GM23338 (cell line): ENCODE results near the gene PLSCR4. TPM values are rescaled to one million over a fixed set of nuclear protein-coding genes. Genes with fewer than 3 reads are reported as not detected.

ENCODE experiments used
- ATAC-seq: fragments of 200-7000 bp; cut with Tn5 transposase; 3 replicates; pipeline ENCODE4 v1.9.1; 2020
- DNase-seq: peaks from one replicate; pipeline ENCODE4 v3.0.0-alpha.2; 2015; ENCODE audit warnings: low spot score
- H2AFZ ChIP-seq: fragments of 200-600 bp; sonication (generic); 2 replicates; pipeline ENCODE4 v1.8.0; 2016; ENCODE audit warnings: antibody characterized with exemption, mild to moderate bottlenecking, moderate library complexity
- H3F3A ChIP-seq: fragments of 200-600 bp; sonication (generic); replicated peaks from 2 replicates; pipeline ENCODE4 v1.8.0; 2017; ENCODE audit warnings: antibody characterized with exemption, mixed run types, low read depth
- H3K27ac ChIP-seq: fragments of 200-600 bp; sonication (generic); 2 replicates; pipeline ENCODE4 v1.6.1; 2016; ENCODE audit warnings: low read depth
- H3K27me3 ChIP-seq: fragments of 200-600 bp; sonication (generic); 2 replicates; pipeline ENCODE4 v1.8.0; 2016; ENCODE audit warnings: mild to moderate bottlenecking, mixed run types, moderate library complexity; ENCODE audit not compliant: insufficient read depth
- H3K36me3 ChIP-seq: fragments of 200-600 bp; sonication (generic); 2 replicates; pipeline ENCODE4 v1.8.0; 2016; ENCODE audit warnings: mild to moderate bottlenecking; ENCODE audit not compliant: insufficient read depth
- H3K4me1 ChIP-seq: fragments of 200-600 bp; sonication (generic); 2 replicates; pipeline ENCODE4 v1.8.0; 2016; ENCODE audit warnings: mild to moderate bottlenecking, moderate library complexity; ENCODE audit not compliant: insufficient read depth
- H3K4me2 ChIP-seq: fragments of 200-600 bp; sonication (generic); 2 replicates; pipeline ENCODE4 v1.7.1; 2017; ENCODE audit warnings: mixed run types
- H3K4me3 ChIP-seq: fragments of 200-600 bp; sonication (generic); 2 replicates; pipeline ENCODE4 v1.6.1; 2016; ENCODE audit warnings: mixed run types
- H3K79me2 ChIP-seq: fragments of 200-600 bp; sonication (generic); replicated peaks from 2 replicates; pipeline ENCODE4 v1.8.0; 2017; ENCODE audit warnings: mild to moderate bottlenecking; ENCODE audit not compliant: insufficient read depth
- H3K9me2 ChIP-seq: fragments of 200-600 bp; sonication (generic); 2 replicates; pipeline ENCODE4 v1.8.0; 2017; ENCODE audit not compliant: insufficient read depth
- H4K20me1 ChIP-seq: fragments of 200-600 bp; sonication (generic); replicated peaks from 2 replicates; pipeline ENCODE4 v1.8.0; 2017; ENCODE audit warnings: mild to moderate bottlenecking; ENCODE audit not compliant: insufficient read depth
- H3K27ac Mint-ChIP-seq: 2 replicates; pipeline ENCODE4 v1.8.0; 2020; ENCODE audit warnings: inconsistent platforms, mild to moderate bottlenecking, moderate library complexity, mixed read lengths
- H3K27me3 Mint-ChIP-seq: 3 replicates; pipeline ENCODE4 v1.8.0; 2022; ENCODE audit warnings: low read depth, mild to moderate bottlenecking, moderate library complexity, mixed read lengths, inconsistent platforms; ENCODE audit not compliant: insufficient read depth, poor library complexity
- H3K36me3 Mint-ChIP-seq: 3 replicates; pipeline ENCODE4 v1.8.0; 2021; ENCODE audit warnings: low read depth, mild to moderate bottlenecking, inconsistent platforms, moderate library complexity, mixed read lengths
- H3K4me1 Mint-ChIP-seq: 3 replicates; pipeline ENCODE4 v1.8.0; 2020; ENCODE audit warnings: mild to moderate bottlenecking, inconsistent platforms, mixed read lengths
- H3K4me3 Mint-ChIP-seq: 3 replicates; pipeline ENCODE4 v1.8.0; 2021; ENCODE audit warnings: moderate library complexity, mild to moderate bottlenecking, inconsistent platforms, mixed read lengths
- H3K9me3 Mint-ChIP-seq: 3 replicates; pipeline ENCODE4 v1.8.0; 2020; ENCODE audit warnings: moderate library complexity, mild to moderate bottlenecking, inconsistent platforms, mixed read lengths
- CREB1 ChIP-seq: fragments of 250-450 bp; sonication (Bioruptor Pico); IDR thresholded peaks from 2 replicates; pipeline ENCODE4 v1.5.0; 2020; ENCODE audit warnings: low read depth, mild to moderate bottlenecking, moderate library complexity
- EZH2phosphoT487 ChIP-seq: fragments of 200-600 bp; sonication (generic); IDR thresholded peaks from one replicate; pipeline ENCODE4 v1.8.1; 2018; ENCODE audit warnings: antibody characterized with exemption; ENCODE audit not compliant: unreplicated experiment
- JUNB ChIP-seq: IDR thresholded peaks from one replicate; pipeline ENCODE4 v1.6.1; 2016; ENCODE audit warnings: antibody characterized with exemption; ENCODE audit not compliant: unreplicated experiment
- NANOG ChIP-seq: IDR thresholded peaks from 2 replicates; pipeline ENCODE4 v1.6.1; 2016; ENCODE audit warnings: antibody characterized with exemption, borderline replicate concordance
- POLR2AphosphoS5 ChIP-seq: IDR thresholded peaks from 2 replicates; pipeline ENCODE4 v1.6.1; 2016; ENCODE audit warnings: antibody characterized with exemption, low read depth
- STAT1 ChIP-seq: IDR thresholded peaks from one replicate; pipeline ENCODE4 v1.6.1; 2016; ENCODE audit warnings: antibody characterized with exemption; ENCODE audit not compliant: unreplicated experiment
- ZNF114 ChIP-seq: fragments of 250-450 bp; sonication (Bioruptor Pico); IDR thresholded peaks from 2 replicates; pipeline ENCODE4 v1.5.0; 2020; ENCODE audit warnings: mild to moderate bottlenecking, moderate library complexity
- ZNF462 ChIP-seq: fragments of 250-450 bp; sonication (Bioruptor Pico); IDR thresholded peaks from 2 replicates; pipeline ENCODE4 v1.5.0; 2020; ENCODE audit warnings: mild to moderate bottlenecking, moderate library complexity
- polyA plus RNA-seq: library from polyadenylated mRNA; unstranded; fragments of >200 nt; fragmentation: Nextera tagmentation; extraction: Ambion mirVana; gene quantifications from 2 replicates; pipeline ENCODE4 v1.2.1, GENCODE V29; 2016
- total RNA-seq: library from RNA; depleted of rRNA; stranded (reverse); fragments of >200 nt; shearing (Covaris generic); gene quantifications from 2 replicates; pipeline ENCODE4 v1.2.3, GENCODE V29; 2014
- TF ChIP-seq, protein P1 (sequence below): IDR thresholded peaks from 2 replicates; pipeline ENCODE4 v1.6.1; 2016; ENCODE audit warnings: antibody characterized with exemption

PLSCR4 gene
- total and polyA plus RNA-seq, 2 experiments from 2014 or later: 1.4 to 5.2 TPM

GRCh38 chr3:146199762-146200161, 51.1 kb downstream of the PLSCR4 start (continued):
- TF ChIP-seq ZNF462 (no peak), POLR2AphosphoS5 (no peak)
- TF ChIP-seq, protein P1, sequence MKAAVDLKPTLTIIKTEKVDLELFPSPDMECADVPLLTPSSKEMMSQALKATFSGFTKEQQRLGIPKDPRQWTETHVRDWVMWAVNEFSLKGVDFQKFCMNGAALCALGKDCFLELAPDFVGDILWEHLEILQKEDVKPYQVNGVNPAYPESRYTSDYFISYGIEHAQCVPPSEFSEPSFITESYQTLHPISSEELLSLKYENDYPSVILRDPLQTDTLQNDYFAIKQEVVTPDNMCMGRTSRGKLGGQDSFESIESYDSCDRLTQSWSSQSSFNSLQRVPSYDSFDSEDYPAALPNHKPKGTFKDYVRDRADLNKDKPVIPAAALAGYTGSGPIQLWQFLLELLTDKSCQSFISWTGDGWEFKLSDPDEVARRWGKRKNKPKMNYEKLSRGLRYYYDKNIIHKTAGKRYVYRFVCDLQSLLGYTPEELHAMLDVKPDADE: no peak

- H3K36me3 Mint-ChIP-seq: no peaks in the 10 kb centered on the region
- Histone ChIP-seq H3K4me3 (no peak overlapping the region), H4K20me1 (no peaks in the 10 kb centered on the region), H3K27me3 (no peaks in the 10 kb centered on the region), H3K4me2 (no peak overlapping the region), H3K36me3 (no peaks in the 10 kb centered on the region), H3K4me1 (no peaks in the 10 kb centered on the region), H3K27ac (no peak overlapping the region), H3K79me2 (no peaks in the 10 kb centered on the region), H2AFZ (no peak overlapping the region), H3K9me2 (no peaks in the 10 kb centered on the region), H3F3A (no peaks in the 10 kb centered on the region)
- no peak overlapping the region for H3K27ac Mint-ChIP-seq
- no peaks in the 10 kb centered on the region for H3K9me3 Mint-ChIP-seq
- no peaks in the 10 kb centered on the region for H3K4me1 Mint-ChIP-seq
- no peak for ATAC-seq
- no peak overlapping the region for H3K4me3 Mint-ChIP-seq
- H3K27me3 Mint-ChIP-seq: no peaks in the 10 kb centered on the region
- no peak for DNase-seq
- TF ChIP-seq STAT1: no peak
- TF ChIP-seq ZNF462: no peak
- TF ChIP-seq ZNF114 (CRISPR knock-in tag): no peak
- TF ChIP-seq JUNB: no peak
- TF ChIP-seq CREB1 (CRISPR knock-in tag): no peak
- no peak for TF ChIP-seq NANOG
- no peak for TF ChIP-seq EZH2phosphoT487
Observed at GRCh38 chr3:146196789-146197188, 54.1 kb downstream of the PLSCR4 start.
